Central memory CD4-positive, alpha-beta T cell (primary cell): ENCODE results near the gene CSRP1.
"Not testable (repeated sequence)": the region's sequence is repeated elsewhere in the genome, so short reads cannot be mapped to it uniquely, and the experiment has no call there.

Experiments used
- DNase-seq: peaks from one replicate; pipeline ENCODE4 v3.0.0; 2022

Gene CSRP1

GRCh38 chr1:201495551-201496295 lies 11.2 kb downstream of the CSRP1 start:
- no peak for DNase-seq

DNA sequence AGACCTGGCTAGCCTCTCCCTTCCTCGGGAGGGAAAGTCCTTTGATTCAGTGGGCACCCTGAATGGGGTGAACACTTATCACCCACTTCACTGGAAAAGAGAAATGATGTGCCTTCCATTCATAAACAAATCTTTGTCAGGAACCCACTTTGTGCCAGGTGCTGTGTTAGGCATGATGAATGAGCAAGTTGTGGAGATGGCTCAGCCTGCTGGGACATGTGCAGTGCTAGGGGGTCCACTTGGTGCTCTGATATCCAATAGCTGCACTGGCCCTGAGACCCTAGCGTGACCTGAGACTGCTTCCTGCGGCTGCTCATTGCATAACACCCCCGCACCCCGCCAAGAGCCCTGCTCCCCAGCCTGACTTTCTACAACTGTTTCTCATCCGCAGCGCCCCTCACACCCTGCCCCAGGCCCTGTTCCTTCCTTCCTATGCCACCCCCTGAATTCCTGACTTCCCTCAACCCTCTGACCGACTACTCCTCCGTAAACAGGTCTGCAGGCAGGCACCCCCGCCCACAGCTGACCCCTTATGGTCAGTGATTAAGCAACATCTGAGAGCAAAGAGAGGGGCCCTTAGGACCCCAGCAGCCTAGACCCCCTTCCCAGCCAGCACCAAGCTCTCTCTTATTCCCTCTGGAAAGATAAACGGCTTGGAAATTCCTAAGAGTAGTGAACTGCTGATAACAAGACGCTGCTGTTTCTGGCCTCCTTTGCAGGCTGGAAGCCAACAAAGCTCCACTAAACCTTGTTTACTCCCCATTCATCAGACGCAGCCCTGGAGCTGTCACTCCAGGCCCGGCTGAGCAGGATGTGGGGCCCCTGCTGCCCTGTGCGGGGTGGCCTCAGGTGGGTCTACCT lies 12.9 kb downstream of the CSRP1 start:
- no peak for DNase-seq

DNA sequence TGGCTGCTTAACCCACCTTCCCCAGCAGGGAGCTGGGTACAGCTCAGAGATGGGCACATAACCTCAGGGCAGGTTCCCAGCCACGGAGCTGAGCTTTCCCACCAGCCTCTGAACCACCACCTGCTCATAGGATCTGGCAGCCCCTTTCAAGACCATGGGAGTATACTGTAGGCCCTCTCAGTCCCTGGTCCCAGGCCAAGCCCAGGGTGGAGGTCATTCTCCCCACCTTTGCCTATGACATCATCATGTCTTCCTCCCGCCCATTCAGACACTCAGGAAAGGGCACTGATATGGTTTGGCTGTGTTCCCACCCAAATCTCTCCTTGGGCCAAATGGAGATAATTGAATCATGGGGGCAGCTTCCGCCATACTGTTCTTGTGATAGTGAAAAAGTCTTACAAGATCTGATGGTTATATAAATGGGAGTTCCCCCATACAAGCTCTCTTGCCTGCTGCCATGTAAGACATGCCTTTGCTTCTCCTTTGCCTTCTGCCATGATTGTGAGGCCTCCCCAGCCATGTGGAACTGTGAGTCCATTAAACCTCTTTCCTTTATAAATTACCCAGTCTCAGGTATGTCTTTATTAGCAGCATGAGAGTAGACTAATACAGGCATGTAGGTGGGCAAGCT lies 13.8 kb downstream of the CSRP1 start:
- DNase-seq: not testable (repeated sequence)

DNA sequence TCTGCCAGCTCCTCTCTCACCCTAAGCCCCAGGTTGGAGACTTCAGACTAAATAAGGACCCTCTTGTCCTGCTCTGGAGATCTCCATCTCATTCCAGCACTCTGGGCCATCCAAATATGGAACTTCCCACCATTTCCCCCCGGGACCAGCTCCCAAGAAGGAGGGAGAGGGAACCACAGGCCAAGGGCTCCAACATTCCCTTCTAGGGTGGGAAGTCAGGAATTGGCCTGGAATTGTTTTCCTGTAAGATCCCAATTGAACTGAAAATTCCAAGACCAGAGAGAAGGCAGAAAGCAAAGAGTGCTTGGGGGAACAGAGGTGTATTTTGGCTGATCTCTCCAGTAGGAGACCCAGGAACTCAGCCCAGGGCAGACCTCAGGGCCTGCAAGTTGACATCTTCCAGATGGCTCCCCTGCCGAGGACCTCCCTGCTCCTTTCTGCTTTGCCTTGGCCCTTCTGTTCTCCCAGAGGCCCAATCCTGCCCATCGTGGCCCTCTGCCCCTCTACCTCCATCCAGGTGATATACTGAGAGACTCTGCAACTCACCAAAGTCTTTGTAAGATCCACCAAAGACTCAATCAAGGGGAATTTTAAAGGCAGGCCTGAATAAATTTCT lies 14.9 kb downstream of the CSRP1 start:
- no peak for DNase-seq

GRCh38 chr1:201490708-201491131 lies 16.2 kb downstream of the CSRP1 start:
- no peak for DNase-seq

DNA sequence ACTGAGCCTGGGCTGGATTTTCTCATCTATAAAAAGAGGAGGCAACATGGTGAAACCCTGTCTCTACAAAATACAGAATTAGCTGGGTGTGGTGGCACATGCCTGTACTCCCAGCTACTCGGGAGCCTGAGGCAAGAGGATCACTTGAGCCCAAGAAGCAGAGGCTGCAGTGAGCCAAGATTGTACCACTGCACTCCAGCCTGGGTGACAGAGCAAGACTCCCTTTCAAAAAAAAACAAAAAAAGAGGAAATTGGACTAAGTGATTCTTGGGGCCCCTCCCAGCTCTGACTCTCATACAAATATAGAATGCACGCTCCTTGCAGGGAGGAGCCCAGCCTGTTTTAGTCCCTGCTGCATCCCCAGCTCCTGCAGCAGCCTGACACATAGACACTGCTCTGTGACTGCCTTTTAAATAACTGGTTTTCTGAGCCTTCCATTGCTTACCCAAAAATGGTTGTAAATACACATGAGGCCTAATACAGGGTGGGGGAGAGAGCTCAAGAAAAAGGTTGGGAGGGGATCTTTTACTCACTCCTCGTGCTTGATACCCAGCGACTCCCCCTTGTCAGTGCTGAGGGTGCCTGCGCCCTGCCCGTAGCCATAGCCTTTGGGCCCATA lies 17.2 kb downstream of the CSRP1 start:
- no peak for DNase-seq

GRCh38 chr1:201488830-201489589 lies 17.9 kb downstream of the CSRP1 start:
- no peak for DNase-seq

DNA sequence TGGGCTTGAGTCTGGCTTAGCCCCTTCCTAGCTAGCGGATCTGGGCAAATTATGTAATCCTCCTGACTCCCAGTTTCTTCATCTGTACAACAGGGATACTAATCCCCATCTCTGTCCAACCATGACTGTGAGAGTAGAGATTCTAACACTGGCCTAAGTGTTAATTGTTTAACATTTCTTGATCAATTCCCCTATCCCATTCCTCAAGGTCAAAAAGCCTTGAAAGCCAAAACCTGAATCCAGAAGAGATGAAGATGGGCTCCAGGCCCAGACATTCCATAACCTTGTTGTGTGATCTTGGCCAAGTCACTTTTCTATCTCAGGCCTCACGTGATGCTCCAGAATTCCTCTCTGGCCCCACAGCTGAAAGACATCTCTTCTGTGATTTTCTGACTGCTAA lies 19.2 kb downstream of the CSRP1 start:
- DNase-seq: no peak

DNA sequence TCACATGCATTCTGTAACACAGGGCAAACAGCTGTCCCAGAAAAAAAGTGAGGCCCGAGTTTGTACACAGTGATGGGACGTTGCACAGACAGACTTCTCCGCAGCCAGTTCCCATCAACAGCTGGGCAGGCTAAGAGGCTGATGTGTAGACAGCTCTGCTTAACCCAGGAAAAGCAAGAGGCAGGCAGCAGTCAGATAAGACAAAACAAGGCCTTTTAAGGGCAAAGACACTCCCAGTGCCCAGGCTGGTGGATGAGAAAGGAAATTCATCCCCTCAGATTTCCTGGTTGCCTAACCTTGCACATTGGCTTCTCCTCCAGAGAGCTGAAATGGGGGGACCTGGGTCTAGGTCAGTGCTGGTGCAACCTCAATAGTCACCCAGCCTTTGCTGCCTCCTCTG lies 20.7 kb downstream of the CSRP1 start:
- DNase-seq: no peak

- no peak for DNase-seq
Measured at GRCh38 chr1:201485184-201485774, 21.6 kb downstream of the CSRP1 start.

- no peak for DNase-seq
Measured at GRCh38 chr1:201483373-201483949, 23.5 kb downstream of the CSRP1 start.

DNA sequence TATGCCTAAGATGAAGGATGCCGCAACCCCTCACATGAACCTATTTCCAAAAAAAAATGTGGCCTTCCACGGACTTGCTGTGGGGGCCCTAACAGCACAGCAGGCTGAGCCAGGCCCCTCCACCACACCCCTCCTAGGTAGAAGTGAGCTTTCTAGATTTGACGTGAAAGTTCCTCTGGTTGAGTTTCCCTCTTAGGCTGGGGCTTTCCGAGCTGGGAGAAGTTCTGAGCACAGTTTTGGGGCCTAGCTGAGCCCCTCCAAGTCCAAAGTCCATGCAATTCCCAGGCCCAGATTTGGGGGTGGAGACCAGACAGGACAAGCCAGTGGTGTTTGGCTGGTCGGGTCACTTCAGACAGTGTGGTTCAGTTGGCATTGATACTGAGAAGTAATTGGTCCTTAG lies 24.2 kb downstream of the CSRP1 start:
- no peak for DNase-seq

DNA sequence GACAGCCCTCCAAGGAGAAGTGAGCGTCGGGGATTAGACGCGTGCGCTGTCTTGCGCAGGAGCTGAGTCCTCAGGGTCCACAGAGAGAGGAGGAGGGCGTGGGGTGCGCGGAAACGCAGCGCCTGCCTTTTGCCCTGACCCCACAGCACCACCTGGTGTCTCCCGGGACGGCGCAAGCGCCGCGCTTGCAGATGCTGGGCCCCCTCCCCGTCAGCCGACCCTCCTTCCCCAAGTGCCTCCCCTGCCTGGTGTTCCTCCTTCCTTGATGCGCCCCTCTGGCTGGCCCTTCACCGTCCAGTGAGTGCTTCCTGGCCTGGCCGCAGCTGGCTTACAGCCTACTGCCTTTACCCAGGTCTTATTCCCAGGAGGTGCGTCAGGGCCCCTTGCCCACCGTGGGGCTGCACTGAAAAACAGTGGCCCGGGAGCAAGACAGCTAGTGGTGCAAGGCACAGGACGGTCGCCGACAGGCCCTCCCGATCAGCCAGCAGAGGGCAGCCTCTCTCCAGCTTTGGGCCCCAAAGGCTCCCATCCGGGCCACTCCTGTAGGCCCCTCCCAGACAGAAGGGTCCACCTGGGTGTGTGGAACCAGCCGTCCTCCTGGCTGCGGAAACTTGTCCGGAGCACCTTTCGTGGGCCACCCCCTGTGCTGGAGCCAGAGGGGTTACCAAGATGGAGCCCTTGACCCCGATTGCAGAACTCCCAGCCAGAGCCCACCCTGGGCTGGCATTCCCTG lies 25.0 kb downstream of the CSRP1 start:
- peak; percentile 74 for DNase-seq

DNA sequence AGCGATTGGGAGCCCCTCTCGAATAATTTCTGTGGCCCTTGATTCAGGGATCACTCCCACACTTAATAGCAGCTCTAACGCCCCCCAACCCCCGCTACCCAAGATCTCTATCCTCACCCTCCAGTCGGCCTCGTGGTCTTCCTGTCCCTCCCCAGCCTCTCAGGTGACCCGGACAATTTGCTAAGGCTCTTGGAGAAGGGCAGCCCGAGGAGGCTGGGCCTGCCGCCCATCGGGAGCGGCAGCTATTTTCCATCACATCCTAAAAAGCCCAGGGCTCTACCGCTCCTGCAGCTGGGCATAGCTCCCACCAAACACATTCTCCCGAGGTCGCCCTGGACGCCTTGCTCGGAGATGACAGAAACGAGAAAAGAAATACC lies 25.9 kb downstream of the CSRP1 start:
- DNase-seq: no peak

GRCh38 chr1:201480231-201481003 lies 26.5 kb downstream of the CSRP1 start:
- peak; percentile 45 for DNase-seq

DNA sequence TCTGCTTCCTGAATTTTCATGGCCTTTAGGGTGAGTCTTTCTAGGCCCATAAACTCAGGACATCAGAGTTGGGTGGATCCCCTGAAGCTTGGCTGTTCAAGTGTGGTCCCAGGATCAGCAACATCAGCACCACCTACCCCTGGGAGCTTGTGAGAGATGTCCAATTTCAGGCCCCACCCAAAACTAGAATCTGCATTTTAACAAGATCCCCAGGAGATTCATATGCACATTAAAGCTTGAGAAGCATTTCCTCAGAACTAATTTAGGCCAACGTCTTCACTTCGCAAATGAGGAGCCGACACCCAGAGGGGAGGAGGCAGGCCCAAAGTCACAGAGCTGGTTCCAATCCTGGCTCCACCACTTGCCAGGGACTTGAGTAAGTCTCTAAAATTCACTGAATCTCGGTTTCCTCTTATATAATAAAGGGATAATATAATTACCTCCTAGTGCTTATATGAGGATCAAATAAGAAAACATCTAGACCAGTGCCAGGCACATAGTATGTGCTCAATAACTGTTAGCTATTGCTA lies 27.7 kb downstream of the CSRP1 start:
- no peak for DNase-seq

GRCh38 chr1:201478666-201479065 lies 28.3 kb downstream of the CSRP1 start:
- DNase-seq: not testable (repeated sequence)

- no peak for DNase-seq
Measured at GRCh38 chr1:201476670-201477344, 30.1 kb downstream of the CSRP1 start.
